GM19035 (cell line): ENCODE measurements around the gene CYP51A1.
"Not testable (repeated sequence)": the region's sequence is repeated elsewhere in the genome, so short reads cannot be mapped to it uniquely, and the experiment has no call there.

Source experiments
- ATAC-seq: cut with Tn5 transposase; IDR thresholded peaks from one replicate; pipeline ENCODE4 v1.9.1; 2021; ENCODE audit not compliant: unreplicated experiment

Gene CYP51A1

DNA sequence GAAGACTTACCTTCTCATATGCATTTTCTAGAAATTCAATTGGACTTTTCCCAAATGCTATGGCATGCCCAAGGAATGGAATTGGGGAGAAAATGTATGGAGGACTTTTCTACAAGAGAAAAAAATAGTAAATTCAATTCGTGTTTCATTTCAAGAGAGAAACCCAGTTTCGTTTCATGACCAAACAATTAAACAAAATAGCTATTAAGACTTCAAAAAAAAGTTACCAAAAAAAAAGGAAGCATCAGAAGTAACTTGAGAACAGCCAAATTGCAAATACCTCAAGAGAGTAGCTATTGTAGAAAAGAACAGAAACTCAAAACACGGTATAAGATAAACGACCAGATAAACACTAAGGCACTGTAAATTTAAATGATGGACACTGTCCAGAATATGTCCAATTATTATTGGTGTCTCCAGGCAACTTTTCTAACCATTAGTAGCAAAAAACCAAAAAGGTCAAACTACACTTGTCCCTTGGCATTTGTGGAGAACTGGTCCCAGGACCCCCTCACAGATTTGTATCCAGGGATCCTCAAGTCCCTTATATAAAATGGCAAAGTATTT is 2.4 kb downstream of the CYP51A1 start:
- ATAC-seq, result no peak

- ATAC-seq, result no peak
These were observed 3.2 kb downstream of the CYP51A1 start for GRCh38 chr7:92131093-92131492.

DNA sequence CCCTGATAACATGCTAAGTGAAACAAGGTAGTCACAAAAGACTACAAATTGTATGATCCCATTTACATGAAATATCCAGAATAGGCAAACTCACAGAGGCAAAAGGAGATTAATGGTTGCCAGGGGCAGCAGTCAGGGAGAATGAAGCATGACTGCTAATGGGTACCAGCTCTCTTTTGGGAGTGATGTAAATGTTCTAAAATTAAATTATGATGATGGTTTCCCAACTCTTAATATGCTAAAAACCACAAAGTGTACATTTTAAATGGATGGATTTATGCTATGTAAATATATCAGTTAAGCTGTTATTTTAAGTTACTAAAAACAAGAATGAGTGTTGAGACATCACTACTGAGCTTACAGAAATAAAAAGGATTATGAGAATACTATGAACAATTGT is 12.6 kb downstream of the CYP51A1 start:
- ATAC-seq, result no peak

DNA sequence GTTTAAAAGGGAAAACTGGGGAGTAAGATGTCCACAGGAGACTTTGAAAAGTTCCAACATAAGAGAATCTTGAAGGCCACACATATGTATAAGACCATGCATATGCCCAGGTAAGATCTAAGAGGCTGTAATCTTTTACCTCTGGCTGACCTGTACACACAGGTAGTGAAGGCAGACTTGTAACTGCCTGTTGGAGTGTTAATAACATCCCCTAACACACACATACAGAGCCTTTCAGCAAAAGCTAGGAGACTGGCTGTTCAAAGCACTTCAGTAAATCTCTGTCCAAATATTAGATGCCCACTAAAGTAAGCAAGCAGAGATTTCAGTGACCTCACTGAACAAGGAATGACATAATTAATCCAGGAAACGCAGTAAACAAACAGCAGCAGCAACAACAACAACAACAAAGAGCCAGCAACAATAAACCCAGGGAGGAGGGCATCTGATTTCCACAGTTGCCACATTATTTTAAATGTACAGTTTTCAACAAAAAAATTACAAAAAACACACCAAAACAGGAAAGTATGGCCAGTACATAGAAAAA is 15.0 kb downstream of the CYP51A1 start:
- ATAC-seq, result no peak

DNA sequence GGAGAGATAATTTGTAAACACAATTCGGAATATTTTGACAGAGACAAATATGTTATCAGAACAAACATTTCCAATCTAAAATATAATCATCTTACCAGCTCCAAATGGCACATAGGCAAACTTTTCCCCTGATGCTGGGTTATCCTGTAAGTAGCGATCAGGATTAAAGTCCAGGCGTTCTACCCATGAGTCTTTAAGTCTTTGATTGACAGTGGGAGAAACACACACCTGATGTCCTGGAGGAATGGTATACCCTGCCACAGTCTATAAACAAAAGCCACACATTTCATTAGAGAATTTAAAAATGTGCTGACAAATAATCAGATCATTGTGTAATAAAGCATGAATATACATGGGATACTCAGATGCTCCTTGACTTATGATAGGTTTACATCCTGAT is 17.3 kb downstream of the CYP51A1 start:
- no peak for ATAC-seq

- ATAC-seq, result no peak
These were observed 18.5 kb downstream of the CYP51A1 start for GRCh38 chr7:92115821-92116220.

- no peak for ATAC-seq
These were observed 23.4 kb downstream of the CYP51A1 start for GRCh38 chr7:92110857-92111256.

DNA sequence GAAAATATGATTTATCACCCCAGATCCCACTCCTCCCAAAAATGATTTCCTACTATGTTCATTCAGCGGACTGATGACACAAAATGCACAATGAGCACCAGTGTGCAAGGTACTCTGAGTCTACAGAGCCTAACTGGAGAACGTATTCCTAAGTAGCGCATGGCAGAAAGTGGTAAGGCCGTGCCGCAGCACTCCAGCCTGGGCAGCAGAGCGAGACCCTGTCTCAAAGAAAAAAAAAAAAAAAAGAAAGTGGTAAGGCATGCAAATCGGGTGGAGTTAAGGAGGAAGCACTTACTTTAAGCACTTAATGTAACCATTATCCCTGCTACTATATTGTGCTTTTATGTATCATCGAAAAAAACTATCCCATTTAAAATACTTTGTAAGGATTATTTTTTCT is 25.5 kb downstream of the CYP51A1 start:
- no peak for ATAC-seq

- not testable (repeated sequence) for ATAC-seq
These were observed 31.4 kb downstream of the CYP51A1 start for GRCh38 chr7:92102862-92103261.

- no peak for ATAC-seq
These were observed 33.7 kb downstream of the CYP51A1 start for GRCh38 chr7:92100534-92100933.

DNA sequence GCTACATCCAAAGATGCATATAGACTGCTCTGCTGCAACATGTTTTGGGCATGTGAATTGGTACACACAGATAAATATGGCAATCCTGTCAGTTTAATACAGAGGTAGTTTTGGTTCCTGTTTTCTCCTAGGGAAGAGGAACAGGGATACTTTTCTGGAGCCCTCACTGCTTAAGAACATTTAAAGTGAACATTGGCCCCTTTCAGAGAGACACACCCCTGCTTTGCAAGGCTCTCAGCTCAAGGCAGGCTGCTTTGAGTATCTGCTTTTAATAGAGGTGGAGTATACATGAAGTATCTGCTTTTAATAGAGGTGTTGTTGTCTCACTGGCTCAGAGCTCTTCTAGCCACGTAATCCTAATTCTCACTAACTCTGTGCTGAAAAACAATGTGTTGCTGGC is 38.9 kb downstream of the CYP51A1 start:
- no peak for ATAC-seq

DNA sequence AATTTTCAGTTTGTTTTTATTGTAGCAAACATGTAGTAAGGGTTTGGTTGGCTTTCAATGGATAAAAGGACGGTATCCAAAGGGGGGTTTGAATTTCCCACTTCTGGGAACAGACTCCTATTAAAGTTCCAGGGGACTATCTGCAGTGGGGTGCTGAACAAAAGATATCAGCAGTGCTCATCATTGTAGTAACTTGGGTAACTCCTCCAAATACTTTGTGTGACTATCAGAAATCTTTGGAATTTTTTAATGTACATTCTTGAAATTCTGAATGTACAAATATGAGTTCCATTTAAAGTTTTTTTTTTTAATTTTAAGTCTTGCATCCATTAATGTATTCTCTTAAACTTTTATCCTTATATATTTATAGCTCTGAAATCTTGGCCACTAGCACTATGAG is 42.1 kb downstream of the CYP51A1 start:
- no peak for ATAC-seq

DNA sequence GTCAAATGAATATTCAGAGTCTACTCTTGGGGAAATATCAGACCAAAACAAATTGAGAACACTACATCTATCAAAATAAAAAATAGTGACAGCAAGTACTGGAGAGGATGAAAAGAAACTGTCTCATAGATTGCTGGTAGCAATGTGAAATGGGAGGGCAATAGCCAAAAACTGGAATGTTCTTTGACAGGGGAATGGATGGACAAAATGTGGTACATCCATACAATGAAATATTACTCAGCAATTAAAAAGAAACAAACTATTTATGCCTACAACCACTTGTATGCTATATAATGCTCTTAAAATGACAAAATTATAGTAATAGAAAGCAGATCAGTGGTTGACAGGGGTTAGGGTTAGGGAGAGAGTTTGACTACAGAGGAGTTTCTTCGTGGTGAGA is 46.0 kb downstream of the CYP51A1 start:
- ATAC-seq, result no peak

- not testable (repeated sequence) for ATAC-seq
These were observed 50.4 kb downstream of the CYP51A1 start for GRCh38 chr7:92083922-92084321.

DNA sequence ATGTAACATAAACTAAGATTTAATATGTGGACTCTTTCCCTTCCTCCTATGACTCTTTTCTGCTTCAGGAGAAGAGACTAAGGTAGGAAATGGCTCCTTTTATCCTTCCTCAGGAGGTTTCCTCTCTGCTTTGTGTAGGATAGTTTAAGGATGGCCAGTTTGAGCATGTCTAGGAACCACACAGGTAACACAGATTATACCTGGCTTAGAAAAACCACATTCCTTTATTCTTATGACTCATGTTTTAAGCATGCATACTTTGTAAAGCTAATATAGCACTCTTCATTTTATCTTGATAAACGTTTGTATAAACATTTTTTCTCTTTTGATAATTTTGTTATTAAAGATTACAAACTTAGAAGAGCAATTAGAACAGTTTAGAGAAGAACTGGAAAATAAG is 57.8 kb downstream of the CYP51A1 start:
- no peak for ATAC-seq

DNA sequence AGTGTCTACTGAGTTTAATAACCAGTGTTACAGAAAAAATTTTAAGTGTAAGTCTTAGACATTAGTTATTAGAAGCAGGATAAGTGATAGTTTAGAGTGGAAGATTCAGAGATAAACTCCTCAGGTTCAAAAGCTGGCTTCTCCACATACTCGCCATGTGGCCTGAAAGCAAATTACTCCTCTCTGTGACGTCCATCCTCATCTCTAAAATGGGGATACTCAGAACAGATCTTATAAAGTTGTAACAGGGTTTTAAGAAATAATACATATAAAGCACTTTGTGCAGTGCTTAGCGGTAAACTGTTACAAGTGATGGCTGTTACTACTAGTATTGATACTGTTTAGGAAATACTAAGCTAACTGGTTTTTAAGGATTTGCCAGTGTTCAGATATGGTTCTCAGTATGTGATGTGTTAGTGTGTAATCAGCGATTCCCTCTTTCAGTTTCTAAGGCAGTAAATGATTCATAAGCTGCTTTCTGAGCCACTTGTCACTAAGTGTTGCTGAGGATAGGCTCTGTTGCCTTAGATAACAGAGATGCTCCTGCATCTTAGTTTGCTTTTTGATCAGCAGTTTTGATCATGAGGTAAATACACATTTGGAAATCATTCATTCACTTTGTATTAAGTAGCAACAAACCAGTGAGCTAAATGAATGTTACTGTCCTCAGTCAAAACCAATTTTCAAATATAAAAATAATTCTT is 58.7 kb downstream of the CYP51A1 start:
- ATAC-seq, result peak; percentile 90

DNA sequence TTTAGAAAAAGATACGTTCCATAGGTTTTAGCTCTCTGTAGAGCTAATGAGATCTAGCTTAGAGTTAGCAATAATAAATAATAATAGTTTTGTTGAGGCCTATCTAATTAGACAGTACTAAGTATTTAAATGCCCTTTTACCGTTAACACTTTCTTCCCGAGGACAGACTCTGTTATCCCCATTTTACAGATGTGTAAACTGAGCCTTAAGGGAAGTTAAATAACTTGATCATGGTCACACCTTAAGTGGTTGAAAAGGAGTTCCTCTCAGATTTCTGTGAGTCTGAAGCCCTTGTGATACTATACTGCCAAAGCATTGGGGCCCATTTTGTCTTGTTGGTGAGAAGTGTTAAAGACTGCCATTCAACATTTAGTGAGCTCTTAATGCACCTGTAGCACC is 61.6 kb downstream of the CYP51A1 start:
- no peak for ATAC-seq

- no peak for ATAC-seq
These were observed 62.2 kb downstream of the CYP51A1 start for GRCh38 chr7:92072121-92072520.

- ATAC-seq, result no peak
These were observed 63.2 kb downstream of the CYP51A1 start for GRCh38 chr7:92071032-92071431.

GRCh38 chr7:92064438-92065029 is 69.7 kb downstream of the CYP51A1 start:
- ATAC-seq, result no peak
